Stimulated activated CD8-positive, alpha-beta memory T cell treated with anti-CD3 and anti-CD28 coated beads, Interleukin-12 subunit alpha, Interleukin-12 subunit beta, amount 100 ng/mL, for 1 hour (primary cell): ENCODE data around the gene ATE1.
"Not testable (repeated sequence)": the region's sequence is repeated elsewhere in the genome, so short reads cannot be mapped to it uniquely, and the experiment has no call there.

Source experiments
- DNase-seq: peaks from one replicate; pipeline ENCODE4 v3.0.0-alpha.2; 2020; ENCODE audit warnings: low read depth

ATE1 gene

GRCh38 chr10:121927841-121928527, at the start of gene ATE1:
TSS of gene ATE1 (minus strand) at chr10:121928031. CDS start at chr10:121927949, 82 bp downstream.
- peak; percentile 59 for DNase-seq

- DNase-seq: no peak
These were observed 48.8 kb upstream of the ATE1 start for GRCh38 chr10:121976607-121977006.

DNA sequence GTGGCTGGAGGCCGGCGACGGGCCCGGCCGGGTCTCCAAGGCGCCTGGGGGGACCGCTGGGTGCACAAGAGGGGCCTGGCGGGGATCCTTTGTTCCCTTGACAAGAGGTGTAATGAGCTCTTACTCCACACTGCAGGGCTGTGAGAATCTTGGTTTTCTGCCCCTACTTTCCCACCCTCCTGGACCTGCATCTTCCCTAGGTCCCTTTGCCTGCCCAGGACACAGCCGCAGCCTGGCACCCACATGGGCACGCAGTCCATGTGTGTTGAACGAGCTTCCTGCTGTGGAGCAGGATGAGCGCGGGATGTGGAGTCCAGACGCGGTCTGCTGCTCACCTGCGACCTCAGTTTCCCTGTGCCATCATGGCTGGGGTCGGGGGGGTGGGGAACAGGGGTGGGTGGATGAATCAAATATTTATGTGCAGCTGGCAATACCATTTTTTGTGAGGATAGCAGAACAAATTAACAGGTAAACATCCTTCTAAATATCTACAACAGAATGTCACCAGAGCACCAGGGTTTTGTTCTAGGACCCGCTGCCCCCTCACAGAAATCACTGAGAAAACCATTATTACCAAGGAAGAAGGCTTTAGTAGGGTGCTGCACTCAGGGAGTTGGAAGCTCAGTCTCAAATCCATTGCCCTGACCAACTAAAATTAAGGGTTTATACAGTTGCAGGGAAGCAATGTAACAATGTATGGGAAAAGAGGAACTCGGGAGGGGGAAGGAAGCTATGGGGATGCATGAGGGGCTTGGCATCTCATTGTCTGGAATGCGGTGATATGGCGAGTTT, 47.7 kb upstream of the ATE1 start:
- no peak for DNase-seq

- peak; percentile 44 for DNase-seq
These were observed 46.9 kb upstream of the ATE1 start, which contains the start of gene NSMCE4A for GRCh38 chr10:121974535-121975294. TSS of gene NSMCE4A (minus strand) at chr10:121975217. CDS start at chr10:121975165, 52 bp downstream.

- no peak for DNase-seq
These were observed 46.2 kb upstream of the ATE1 start for GRCh38 chr10:121974019-121974534.

DNA sequence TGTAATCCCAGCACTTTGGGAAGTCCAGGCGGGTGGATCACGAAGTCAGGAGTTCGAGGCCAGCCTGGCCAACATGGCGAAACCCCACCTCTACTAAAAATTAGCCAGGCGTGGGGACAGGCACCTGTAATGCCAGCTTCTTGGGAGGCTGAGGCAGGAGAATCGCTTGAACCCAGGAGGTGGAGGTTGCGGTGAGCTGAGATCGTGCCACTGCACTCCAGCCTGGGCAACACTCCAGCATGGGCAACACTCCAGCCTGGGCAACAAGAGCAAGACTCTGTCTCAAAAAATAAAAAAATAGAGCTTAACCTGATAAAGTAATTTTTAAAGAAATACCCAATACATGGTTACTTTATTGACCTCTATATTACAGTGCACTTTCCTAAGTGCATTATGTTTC, 41.3 kb upstream of the ATE1 start:
- DNase-seq: not testable (repeated sequence)

- no peak for DNase-seq
These were observed 38.2 kb upstream of the ATE1 start for GRCh38 chr10:121965996-121966395.

DNA sequence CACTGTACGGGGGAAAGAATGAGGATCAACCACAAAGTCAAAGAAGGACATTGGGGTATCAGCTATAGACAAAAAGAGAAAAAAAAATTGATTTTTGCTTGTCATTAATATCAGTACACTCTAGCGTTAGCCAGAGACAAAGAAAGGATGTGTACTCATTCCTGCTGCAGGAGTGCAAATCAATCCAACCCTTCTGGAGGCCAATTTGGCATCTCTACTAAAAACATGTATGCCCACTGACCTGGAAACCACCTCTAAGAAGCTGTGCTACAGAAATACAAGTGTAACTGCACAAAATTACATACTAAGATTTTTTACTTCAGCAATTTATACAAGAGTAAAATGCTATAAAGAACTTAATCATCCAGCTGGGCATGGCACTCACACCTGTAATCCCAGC, 33.6 kb upstream of the ATE1 start:
- DNase-seq: no peak

GRCh38 chr10:121959671-121960070, 31.8 kb upstream of the ATE1 start:
- DNase-seq: no peak

- no peak for DNase-seq
These were observed 28.6 kb upstream of the ATE1 start for GRCh38 chr10:121956111-121957061.

DNA sequence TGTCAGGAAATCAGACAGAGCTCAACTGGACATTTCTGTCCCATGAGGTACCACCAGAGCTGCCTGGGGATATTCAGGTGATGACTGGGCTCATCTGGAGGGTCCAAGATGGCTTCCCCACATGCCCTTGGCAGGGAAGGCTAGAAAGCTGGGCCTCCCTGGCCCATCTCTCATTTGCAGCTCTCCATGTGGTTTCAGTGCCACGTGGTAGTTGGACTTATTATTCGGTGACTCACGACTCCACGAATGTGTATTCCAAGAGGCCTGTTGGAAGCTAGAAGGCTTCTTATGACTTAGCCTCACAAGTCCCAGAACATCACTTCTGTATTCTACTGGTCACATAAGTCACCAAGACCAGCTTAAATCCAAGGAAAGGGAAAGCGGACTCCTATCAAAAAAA, 24.4 kb upstream of the ATE1 start:
- no peak for DNase-seq

DNA sequence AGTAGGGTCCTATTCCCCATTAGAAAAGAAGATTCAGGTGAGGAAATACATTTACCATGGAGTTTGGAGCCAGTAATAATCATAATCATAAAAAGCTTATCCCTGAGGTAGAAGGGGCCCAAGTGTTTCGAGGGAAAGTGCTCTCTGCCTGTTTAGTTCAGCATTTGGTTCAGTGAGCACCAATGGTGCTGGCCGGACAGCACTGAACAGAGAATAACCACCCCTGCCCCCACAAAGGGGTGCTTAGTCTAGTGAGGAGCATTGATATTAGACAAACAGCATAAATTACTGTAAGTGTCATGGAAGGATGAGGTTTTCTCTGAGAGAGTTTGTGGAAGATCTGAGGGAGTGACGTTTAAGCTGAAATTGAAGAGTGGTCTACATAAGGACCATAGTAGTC, 21.6 kb upstream of the ATE1 start:
- DNase-seq: no peak

DNA sequence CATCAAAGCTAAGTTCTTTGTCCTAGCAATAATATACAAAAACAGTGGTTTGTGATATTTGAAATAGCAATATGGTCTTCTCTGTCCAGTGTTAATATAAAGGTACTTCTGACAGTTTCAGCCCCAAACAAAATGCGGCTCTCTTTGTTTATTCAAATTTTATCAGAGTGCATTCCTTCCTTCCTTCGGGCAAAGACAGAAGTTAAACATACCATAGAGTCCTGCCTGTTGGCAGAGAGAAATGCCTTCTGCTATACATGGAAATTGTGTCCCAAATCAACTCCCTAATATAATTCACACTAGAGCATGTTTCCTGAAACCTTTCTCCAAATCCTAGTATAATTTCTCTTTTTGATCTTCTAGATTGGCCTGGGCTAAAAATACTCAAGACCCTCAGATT, 21.2 kb upstream of the ATE1 start:
- DNase-seq: no peak

- no peak for DNase-seq
These were observed 19.8 kb upstream of the ATE1 start for GRCh38 chr10:121947343-121948330.

GRCh38 chr10:121942749-121943416, 15.1 kb upstream of the ATE1 start:
- DNase-seq: no peak

DNA sequence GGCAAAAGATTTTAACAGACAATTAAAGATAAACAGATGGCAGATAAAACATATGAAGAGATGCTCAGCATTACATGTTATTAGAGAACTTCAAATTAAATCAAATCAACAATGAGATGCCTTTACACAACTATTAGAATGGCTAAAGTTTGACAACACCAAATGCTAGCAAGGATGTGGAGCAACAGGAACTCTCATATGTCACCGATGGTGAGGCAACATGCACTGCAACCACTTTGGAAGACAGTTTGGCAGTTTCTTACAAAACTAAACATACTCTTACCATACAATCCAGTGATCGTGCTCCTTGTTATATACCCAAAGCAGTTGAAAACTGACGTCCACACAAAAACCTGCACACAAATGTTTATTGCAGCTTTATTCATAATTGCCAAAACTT, 13.7 kb upstream of the ATE1 start:
- no peak for DNase-seq

DNA sequence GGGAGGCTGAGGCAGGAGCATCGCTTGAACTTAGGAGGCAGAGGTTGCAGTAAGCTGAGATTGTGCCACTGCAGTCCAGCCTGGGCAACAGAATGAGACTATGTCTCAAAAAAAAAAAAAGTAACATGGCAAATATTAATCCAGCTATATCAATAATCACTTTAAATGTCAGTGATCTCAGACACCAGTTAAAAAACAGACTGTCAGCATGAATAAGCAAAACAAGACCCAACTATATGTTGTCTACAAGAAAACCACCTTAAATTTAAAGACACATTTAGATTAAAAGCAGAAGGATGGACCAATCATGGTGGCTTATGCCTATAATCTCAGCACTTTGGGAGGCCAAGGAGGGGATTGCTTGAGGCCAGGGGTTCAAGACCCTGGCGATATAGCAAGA, 8.5 kb upstream of the ATE1 start:
- no peak for DNase-seq

GRCh38 chr10:121935702-121936101, 7.9 kb upstream of the ATE1 start:
- DNase-seq: no peak

GRCh38 chr10:121930268-121931085, 2.6 kb upstream of the ATE1 start:
- DNase-seq: not testable (repeated sequence)
